HepG2 (cell line): Measurements from ENCODE around the gene ESM1. TPM values are rescaled to one million over a fixed set of nuclear protein-coding genes. Genes with fewer than 3 reads are reported as not detected.

Source experiments
- PPARG ChIP-seq: conservative IDR thresholded peaks from 2 replicates; pipeline ENCODE4 v1.6.1; 2016; ENCODE audit warnings: missing biosample characterization, missing genetic modification reagents
- SRY ChIP-seq: sonication (generic); formaldehyde crosslinking; IDR thresholded peaks from 2 replicates; pipeline ENCODE4 v1.8.0; 2022; ENCODE audit warnings: mild to moderate bottlenecking, missing genetic modification reagents
- ZHX1 ChIP-seq: sonication (generic); formaldehyde crosslinking; IDR thresholded peaks from 2 replicates; pipeline ENCODE4 v1.8.1; 2022; ENCODE audit warnings: low read depth, mild to moderate bottlenecking, missing genetic modification reagents
- polyA plus RNA-seq, 8 experiments: library from polyadenylated mRNA; depleted of rRNA in 3 of 8; stranded (reverse) in 7 of 8; unstranded in 1 of 8; fragments of >200 nt; fragmentation: Illumina TruSeq in 4 of 8; extraction: Trizol in 4 of 8; gene quantifications; 2 replicates each; pipeline versions ENCODE4 v1.2.1 to v1.2.3, GENCODE V29; 2011 to 2016; ENCODE audit warnings: low read depth in 4 of 8, missing spikeins in 1 of 8, mixed read lengths in 1 of 8; ENCODE audit not compliant: insufficient read depth in 1 of 8
- total RNA-seq, 5 experiments: library from RNA; depleted of rRNA; stranded (reverse); fragments of >200 nt; fragmentation: Illumina TruSeq; extraction: Trizol; gene quantifications; 2 replicates each; pipeline ENCODE4 v1.2.3, GENCODE V29; 2016; ENCODE audit warnings: low read depth in 1 of 5

ESM1 gene
- total and polyA plus RNA-seq, 2 of the 13 experiments (the other 11 are each of a cell fraction or from before 2014, with no cell fraction given): not detected

- TF ChIP-seq ZHX1 (CRISPR knock-in tag) (no peak), PPARG (CRISPR knock-in tag) (no peak), SRY (CRISPR knock-in tag) (no peak)
- TF ChIP-seq, all 625 proteins: peak for 0
Observed at GRCh38 chr5:54930736-54931135, 54.7 kb downstream of the ESM1 start (continued).

Other genes starting within 250 kb of the ESM1 start
- not detected in 2 replicates for gene GZMK, start 38.7 kb upstream of the ESM1 start, total RNA-seq (2016; rRNA removed; fragmentation: Illumina TruSeq; extraction: Trizol)
- gene GZMK, start 38.7 kb upstream of the ESM1 start, polyA plus RNA-seq (2011; rRNA removed): not detected in 2 replicates
- not detected in 2 replicates for gene GZMA, start 117.1 kb upstream of the ESM1 start, total RNA-seq (2016; rRNA removed; fragmentation: Illumina TruSeq; extraction: Trizol)
- not detected in 2 replicates for gene GZMA, start 117.1 kb upstream of the ESM1 start, polyA plus RNA-seq (2011; rRNA removed)
- gene GPX8, start 174.6 kb upstream of the ESM1 start, total RNA-seq (2016; rRNA removed; fragmentation: Illumina TruSeq; extraction: Trizol): 0.32 and 0.33 TPM in 2 replicates
- gene GPX8, start 174.6 kb upstream of the ESM1 start, polyA plus RNA-seq (2011; rRNA removed): 0.55 and 0.94 TPM in 2 replicates
- not detected in 2 replicates for gene CDC20B, start 187.6 kb upstream of the ESM1 start, total RNA-seq (2016; rRNA removed; fragmentation: Illumina TruSeq; extraction: Trizol)
- not detected in 2 replicates for gene CDC20B, start 187.6 kb upstream of the ESM1 start, polyA plus RNA-seq (2011; rRNA removed)
- gene MCIDAS, start 241.7 kb upstream of the ESM1 start, total RNA-seq (2016; rRNA removed; fragmentation: Illumina TruSeq; extraction: Trizol): not detected in 2 replicates
- gene MCIDAS, start 241.7 kb upstream of the ESM1 start, polyA plus RNA-seq (2011; rRNA removed): 0.04 TPM in 1 of 2 replicates, not detected in the other
- gene CCNO, start 248.0 kb upstream of the ESM1 start, total RNA-seq (2016; rRNA removed; fragmentation: Illumina TruSeq; extraction: Trizol): 0.07 TPM in 1 of 2 replicates, not detected in the other
- gene CCNO, start 248.0 kb upstream of the ESM1 start, polyA plus RNA-seq (2011; rRNA removed): not detected in 2 replicates